ENCODE measurements around the gene UBE2H.

Gene UBE2H

DNA sequence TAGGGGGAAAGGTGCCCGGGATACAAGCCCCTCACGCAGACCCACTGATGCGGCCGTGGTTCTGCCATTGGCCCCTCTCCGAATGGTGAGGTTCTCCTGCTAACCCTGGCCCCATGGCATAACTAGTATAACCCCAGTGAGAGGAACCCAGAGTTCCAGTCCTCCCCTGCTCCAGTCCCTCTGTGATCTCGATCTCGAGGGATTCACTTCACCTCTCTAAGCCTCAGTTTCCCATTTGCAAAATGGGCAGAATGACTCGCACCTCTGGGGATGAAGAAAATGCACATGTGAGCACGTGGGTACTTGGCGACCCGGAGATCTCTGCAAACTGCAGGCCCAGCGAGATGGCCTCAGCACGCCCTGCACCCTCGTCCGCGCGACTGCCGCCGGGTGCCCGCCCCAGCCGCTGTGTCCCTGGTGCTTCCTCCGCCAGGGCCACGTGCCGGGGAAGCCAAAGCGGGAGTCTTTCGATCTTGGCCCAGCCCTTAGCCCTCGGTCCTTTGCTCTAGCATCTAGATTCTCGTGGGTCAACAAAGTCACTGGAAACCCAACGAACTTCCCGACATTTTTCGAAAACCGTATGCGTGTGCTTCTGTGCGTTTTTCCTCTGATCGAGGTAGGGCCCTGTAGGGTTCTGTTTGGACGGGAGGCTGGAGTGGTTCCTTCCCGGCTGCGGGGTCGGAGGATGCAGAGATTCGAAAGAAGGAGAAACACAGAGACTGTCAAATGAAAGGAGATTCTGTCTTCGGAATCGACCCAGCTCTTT is 169.8 kb downstream of the UBE2H start:
- DNase-seq: no peak

- DNase-seq: no peak
Measured at GRCh38 chr7:129781928-129782817, 170.6 kb downstream of the UBE2H start.

DNA sequence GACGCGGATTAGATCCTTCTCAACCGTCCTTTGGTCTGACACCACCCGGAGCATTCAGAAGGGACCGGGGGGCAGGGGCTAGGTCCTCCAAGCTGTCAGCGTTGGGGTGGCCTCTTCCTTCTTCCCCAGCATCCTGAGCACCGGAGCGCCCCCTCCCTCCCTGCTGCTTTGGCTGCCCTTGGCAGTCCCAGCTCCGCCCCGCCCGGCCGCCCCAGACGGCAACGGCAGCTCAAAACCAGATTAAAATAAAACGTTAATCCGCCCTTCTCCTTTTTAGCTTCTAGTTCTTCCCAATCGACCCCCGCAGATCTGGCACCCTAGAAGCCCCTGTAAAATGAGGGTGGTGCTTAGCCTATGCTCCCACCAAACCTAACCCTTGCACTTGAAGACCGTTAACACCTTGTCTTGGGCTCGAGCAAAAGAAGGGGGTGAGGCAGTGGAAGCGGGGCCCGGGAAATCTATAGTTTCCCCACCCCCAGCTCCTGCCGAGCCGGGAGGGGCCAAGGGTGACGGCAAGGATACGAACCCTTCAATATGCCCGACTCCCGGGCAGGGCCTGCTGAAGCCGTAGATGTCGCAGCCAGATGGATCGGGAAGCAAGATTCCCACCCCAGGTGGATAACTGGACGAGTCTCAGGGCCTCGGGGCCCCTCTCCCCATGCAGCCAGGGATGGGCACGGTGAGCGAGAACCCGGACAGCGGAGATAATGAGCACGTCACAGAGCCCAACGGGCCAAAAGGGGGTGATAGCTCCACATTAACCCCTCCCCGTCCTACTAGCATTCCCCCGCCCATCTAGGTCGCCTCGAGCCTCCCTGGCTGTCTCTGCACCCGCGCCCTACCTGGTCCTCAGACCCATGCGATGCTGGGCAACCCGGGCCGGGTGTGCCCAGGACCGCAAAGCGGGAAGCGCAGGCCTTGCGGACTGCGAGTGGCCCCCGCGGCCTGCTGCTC is 171.5 kb downstream of the UBE2H start:
- DNase-seq: peak in 1 of 2 experiments; percentile 38

Data from NCI-H2081 (cell line).